HepG2 (cell line): ENCODE results near the gene TLE1. TPM values are rescaled to one million over a fixed set of nuclear protein-coding genes. Genes with fewer than 3 reads are reported as not detected.

Experiments
- ATAC-seq: fragments of 200-7000 bp; cut with Tn5 transposase; 3 replicates; pipeline ENCODE4 v1.9.1; 2020; ENCODE audit warnings: mild to moderate bottlenecking, moderate library complexity
- BruUV-seq: library from RNA; stranded (reverse); fragments of 400-500 nt; replicated peaks from 2 replicates; lab custom pipeline; 2021; lab: Mats Ljungman, UMichigan
- CTCF ChIA-PET: fragments of 300-600 bp; formaldehyde crosslinking; extraction: SDS; loops from one replicate; lab custom pipeline; 2021; ENCODE audit warnings: low total read pairs, inconsistent platforms, low intra/inter-chr PET ratio; lab: Yijun Ruan, JAX
- POLR2A ChIA-PET: fragments of 350-600 bp; sonication (Branson Sonifier 250); formaldehyde crosslinking; loops from one replicate; lab custom pipeline; 2020; ENCODE audit warnings: antibody characterized with exemption, inconsistent platforms; lab: Yijun Ruan, JAX
- DNase-seq: peaks from one replicate; pipeline ENCODE4 v3.0.0-alpha.2; 2015; ENCODE audit warnings: low spot score
- FAIRE-seq: peaks from 3 replicates; lab custom pipeline; 2011; peaks lifted over from hg19 to GRCh38; lab: Jason Lieb, UNC
- H2AFZ ChIP-seq: one replicate; pipeline ENCODE4 v1.6.1; 2011; ENCODE audit warnings: low read length, inconsistent platforms
- H3K27ac ChIP-seq: fragments of 300-600 bp; 3 replicates; pipeline ENCODE4 v1.8.0; 2011; ENCODE audit warnings: mixed run types, mild to moderate bottlenecking, mixed read lengths, low read length, inconsistent platforms; ENCODE audit not compliant: insufficient read depth; ENCODE audit errors: extremely low read length
- H3K27me3 ChIP-seq, 2 experiments: fragments of 200-600 bp in 1 of 2; 2 replicates in 1 of 2; 3 replicates in 1 of 2; pipeline versions ENCODE4 v1.6.0 to v1.8.0; 2011; ENCODE audit warnings: low read length in 2 of 2, mild to moderate bottlenecking in 2 of 2, moderate library complexity in 2 of 2, inconsistent platforms in 1 of 2; ENCODE audit not compliant: insufficient read depth in 2 of 2, control insufficient read depth in 1 of 2
- H3K36me3 ChIP-seq, 2 experiments: fragments of 200-600 bp in 1 of 2; replicated peaks in 1 of 2; 2 replicates in 1 of 2; 3 replicates in 1 of 2; pipeline versions ENCODE4 v1.5.1 to v1.8.0; 2011; ENCODE audit warnings: low read length in 2 of 2, inconsistent platforms in 1 of 2; ENCODE audit not compliant: insufficient read depth in 2 of 2, control insufficient read depth in 1 of 2
- H3K4me1 ChIP-seq: 2 replicates; pipeline ENCODE4 v1.5.1; 2012; ENCODE audit warnings: low read length, inconsistent platforms; ENCODE audit not compliant: insufficient read depth
- H3K4me2 ChIP-seq: 2 replicates; pipeline ENCODE4 v1.6.0; 2011; ENCODE audit warnings: low read depth, low read length, inconsistent platforms
- H3K4me3 ChIP-seq, 3 experiments: fragments of 200-600 bp in 1 of 3; sonication (generic), shearing (Covaris generic) in 1 of 3; replicated peaks in 1 of 3; 2 replicates each; pipeline ENCODE4 v1.5.1; 2011 to 2016; ENCODE audit warnings: low read length in 3 of 3, inconsistent platforms in 2 of 3, low read depth in 2 of 3, mild to moderate bottlenecking in 2 of 3, control low read depth in 1 of 3, mixed read lengths in 1 of 3; ENCODE audit not compliant: insufficient read depth in 1 of 3
- H3K79me2 ChIP-seq: one replicate; pipeline ENCODE4 v1.6.1; 2011; ENCODE audit warnings: low read length, inconsistent platforms; ENCODE audit not compliant: insufficient read depth
- H3K9ac ChIP-seq: 2 replicates; pipeline ENCODE4 v1.6.0; 2011; ENCODE audit warnings: mild to moderate bottlenecking, low read depth, low read length, inconsistent platforms; ENCODE audit not compliant: insufficient read depth
- H3K9me3 ChIP-seq: 2 replicates; pipeline ENCODE4 v1.5.1; 2012; ENCODE audit warnings: mild to moderate bottlenecking, low read length
- H4K20me1 ChIP-seq: 2 replicates; pipeline ENCODE4 v1.6.0; 2011; ENCODE audit warnings: inconsistent platforms, mild to moderate bottlenecking, low read length, moderate library complexity; ENCODE audit not compliant: insufficient read depth
- ATF3 ChIP-seq: sonication (generic); formaldehyde crosslinking; IDR thresholded peaks from 2 replicates; pipeline ENCODE4 v1.4.0; 2020; ENCODE audit warnings: missing genetic modification reagents
- KLF13 ChIP-seq: sonication (generic); formaldehyde crosslinking; IDR thresholded peaks from 2 replicates; pipeline ENCODE4 v1.4.0; 2020; ENCODE audit warnings: mild to moderate bottlenecking, missing genetic modification reagents
- MIER3 ChIP-seq: IDR thresholded peaks from 2 replicates; pipeline ENCODE4 v1.6.1; 2016; ENCODE audit warnings: missing compliant biosample characterization, borderline replicate concordance
- PLSCR1 ChIP-seq: sonication (generic); formaldehyde crosslinking; IDR thresholded peaks from 2 replicates; pipeline ENCODE4 v1.5.0; 2020; ENCODE audit warnings: missing genetic modification reagents, mild to moderate bottlenecking, borderline replicate concordance
- RBFOX2 ChIP-seq: fragments of 200-400 bp; formaldehyde crosslinking; IDR thresholded peaks from 2 replicates; pipeline ENCODE4 v1.6.1; 2017; ENCODE audit warnings: low read depth, mild to moderate bottlenecking, low read length
- TEAD2 ChIP-seq: sonication (generic); formaldehyde crosslinking; IDR thresholded peaks from 2 replicates; pipeline ENCODE4 v1.9.0; 2021; ENCODE audit warnings: missing genetic modification reagents
- ZNF747 ChIP-seq: sonication (generic); formaldehyde crosslinking; IDR thresholded peaks from 2 replicates; pipeline ENCODE4 v1.8.1; 2023; ENCODE audit warnings: missing genetic modification reagents, mild to moderate bottlenecking, borderline replicate concordance
- WGBS: methylation state at CpG from one replicate; pipeline ENCODE4 v1.1.6; 2017; ENCODE audit warnings: low lambda C conversion rate; 5-methylcytosine and 5-hydroxymethylcytosine counted together
- in situ Hi-C: cut with HindIII; loops from 2 replicates; pipeline ENCODE4 v1.10.0; 2017; ENCODE audit warnings: low pct_unique_long_range_greater_than_20kb; ENCODE audit not compliant: extremely low pct_ligation_motif_present
- intact Hi-C: fragments of 100-400 bp; cut with micrococcal nuclease; formaldehyde crosslinking; loops from one replicate; pipeline ENCODE4 v1.10.0; 2022; ENCODE audit not compliant: unreplicated experiment
- polyA plus RNA-seq, 8 experiments: library from polyadenylated mRNA; depleted of rRNA in 3 of 8; stranded (reverse) in 7 of 8; unstranded in 1 of 8; fragments of >200 nt; fragmentation: Illumina TruSeq in 4 of 8; extraction: Trizol in 4 of 8; gene quantifications; 2 replicates each; pipeline versions ENCODE4 v1.2.1 to v1.2.3, GENCODE V29; 2011 to 2016; ENCODE audit warnings: low read depth in 4 of 8, missing spikeins in 1 of 8, mixed read lengths in 1 of 8; ENCODE audit not compliant: insufficient read depth in 1 of 8
- total RNA-seq, 5 experiments: library from RNA; depleted of rRNA; stranded (reverse); fragments of >200 nt; fragmentation: Illumina TruSeq; extraction: Trizol; gene quantifications; 2 replicates each; pipeline ENCODE4 v1.2.3, GENCODE V29; 2016; ENCODE audit warnings: low read depth in 1 of 5
- TF ChIP-seq, protein P1 (sequence below): sonication (generic); formaldehyde crosslinking; IDR thresholded peaks from 2 replicates; pipeline ENCODE4 v1.4.0; 2020; ENCODE audit warnings: missing genetic modification reagents
- TF ChIP-seq, protein P2 (sequence below): sonication (generic); formaldehyde crosslinking; IDR thresholded peaks from 2 replicates; pipeline ENCODE4 v1.5.0; 2020; ENCODE audit warnings: mild to moderate bottlenecking, missing genetic modification reagents

The TLE1 gene
- total and polyA plus RNA-seq, 2 of the 13 experiments (the other 11 are each of a cell fraction or from before 2014, with no cell fraction given): 35.9 to 109 TPM

DNA sequence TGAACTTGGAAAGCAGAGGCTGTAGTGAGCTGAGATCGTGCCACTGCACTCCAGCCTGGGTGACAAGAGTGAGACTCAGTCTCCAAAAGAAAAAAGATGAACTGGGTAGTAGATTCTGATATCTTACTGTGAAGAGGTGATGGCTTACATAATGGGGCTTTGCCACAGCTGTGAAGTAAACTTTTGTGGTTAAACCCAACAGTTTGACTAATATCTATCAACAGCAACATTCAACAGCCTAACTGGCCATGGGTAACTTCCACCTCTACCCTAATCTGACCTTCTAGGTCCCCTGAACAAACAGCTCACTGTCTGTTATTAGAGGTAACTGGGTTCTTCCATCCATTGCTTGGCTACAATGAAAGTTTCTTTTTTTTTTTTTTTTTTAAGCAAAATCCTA is 52.1 kb downstream of the TLE1 start:
- H3K36me3 ChIP-seq: peaks cover 6 to 30% of the 10 kb centered on the region in 2 experiments
- peaks cover 38% of the 10 kb centered on the region for H4K20me1 ChIP-seq
- no peak overlapping the region for H3K4me3 ChIP-seq
- H3K9ac ChIP-seq: no peak overlapping the region
- intact Hi-C loops: no loop called here
- 100% methylated on average over 1 of the region's 1 CpG for WGBS
- ATAC-seq (no peak), FAIRE-seq (no peak), DNase-seq (no peak)
- H3K4me2 ChIP-seq: no peak overlapping the region
- in situ Hi-C loops: no loop called here
- peaks cover 41% of the 10 kb centered on the region for H3K79me2 ChIP-seq
- H3K9me3 ChIP-seq: no peaks in the 10 kb centered on the region
- no TSS peak for BruUV-seq
- CTCF ChIA-PET: no interaction called here
- no peaks in the 10 kb centered on the region for H3K27me3 ChIP-seq
- H2AFZ ChIP-seq: no peak overlapping the region
- H3K4me1 ChIP-seq: peaks cover 64% of the 10 kb centered on the region
- POLR2A ChIA-PET: no interaction called here
- TF ChIP-seq KLF13 (no peak), ATF3 (CRISPR knock-in tag) (no peak), RBFOX2 (no peak), PLSCR1 (no peak), TEAD2 (CRISPR knock-in tag) (no peak), MIER3 (CRISPR knock-in tag) (no peak), ZNF747 (CRISPR knock-in tag) (no peak)
- TF ChIP-seq, protein P1, sequence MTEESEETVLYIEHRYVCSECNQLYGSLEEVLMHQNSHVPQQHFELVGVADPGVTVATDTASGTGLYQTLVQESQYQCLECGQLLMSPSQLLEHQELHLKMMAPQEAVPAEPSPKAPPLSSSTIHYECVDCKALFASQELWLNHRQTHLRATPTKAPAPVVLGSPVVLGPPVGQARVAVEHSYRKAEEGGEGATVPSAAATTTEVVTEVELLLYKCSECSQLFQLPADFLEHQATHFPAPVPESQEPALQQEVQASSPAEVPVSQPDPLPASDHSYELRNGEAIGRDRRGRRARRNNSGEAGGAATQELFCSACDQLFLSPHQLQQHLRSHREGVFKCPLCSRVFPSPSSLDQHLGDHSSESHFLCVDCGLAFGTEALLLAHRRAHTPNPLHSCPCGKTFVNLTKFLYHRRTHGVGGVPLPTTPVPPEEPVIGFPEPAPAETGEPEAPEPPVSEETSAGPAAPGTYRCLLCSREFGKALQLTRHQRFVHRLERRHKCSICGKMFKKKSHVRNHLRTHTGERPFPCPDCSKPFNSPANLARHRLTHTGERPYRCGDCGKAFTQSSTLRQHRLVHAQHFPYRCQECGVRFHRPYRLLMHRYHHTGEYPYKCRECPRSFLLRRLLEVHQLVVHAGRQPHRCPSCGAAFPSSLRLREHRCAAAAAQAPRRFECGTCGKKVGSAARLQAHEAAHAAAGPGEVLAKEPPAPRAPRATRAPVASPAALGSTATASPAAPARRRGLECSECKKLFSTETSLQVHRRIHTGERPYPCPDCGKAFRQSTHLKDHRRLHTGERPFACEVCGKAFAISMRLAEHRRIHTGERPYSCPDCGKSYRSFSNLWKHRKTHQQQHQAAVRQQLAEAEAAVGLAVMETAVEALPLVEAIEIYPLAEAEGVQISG (CRISPR knock-in tag): no peak
- TF ChIP-seq, protein P2, sequence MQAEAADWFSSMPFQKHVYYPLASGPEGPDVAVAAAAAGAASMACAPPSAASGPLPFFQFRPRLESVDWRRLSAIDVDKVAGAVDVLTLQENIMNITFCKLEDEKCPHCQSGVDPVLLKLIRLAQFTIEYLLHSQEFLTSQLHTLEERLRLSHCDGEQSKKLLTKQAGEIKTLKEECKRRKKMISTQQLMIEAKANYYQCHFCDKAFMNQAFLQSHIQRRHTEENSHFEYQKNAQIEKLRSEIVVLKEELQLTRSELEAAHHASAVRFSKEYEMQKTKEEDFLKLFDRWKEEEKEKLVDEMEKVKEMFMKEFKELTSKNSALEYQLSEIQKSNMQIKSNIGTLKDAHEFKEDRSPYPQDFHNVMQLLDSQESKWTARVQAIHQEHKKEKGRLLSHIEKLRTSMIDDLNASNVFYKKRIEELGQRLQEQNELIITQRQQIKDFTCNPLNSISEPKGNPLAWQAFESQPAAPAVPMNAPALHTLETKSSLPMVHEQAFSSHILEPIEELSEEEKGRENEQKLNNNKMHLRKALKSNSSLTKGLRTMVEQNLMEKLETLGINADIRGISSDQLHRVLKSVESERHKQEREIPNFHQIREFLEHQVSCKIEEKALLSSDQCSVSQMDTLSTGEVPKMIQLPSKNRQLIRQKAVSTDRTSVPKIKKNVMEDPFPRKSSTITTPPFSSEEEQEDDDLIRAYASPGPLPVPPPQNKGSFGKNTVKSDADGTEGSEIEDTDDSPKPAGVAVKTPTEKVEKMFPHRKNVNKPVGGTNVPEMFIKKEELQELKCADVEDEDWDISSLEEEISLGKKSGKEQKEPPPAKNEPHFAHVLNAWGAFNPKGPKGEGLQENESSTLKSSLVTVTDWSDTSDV (CRISPR knock-in tag): no peak
- H3K27ac ChIP-seq: no peak overlapping the region
